AG09309 (cell line): Measurements from ENCODE around the gene RIN1.
"Not testable (repeated sequence)": the region's sequence is repeated elsewhere in the genome, so short reads cannot be mapped to it uniquely, and the experiment has no call there.

Experiments
- DNase-seq: peaks from one replicate; pipeline ENCODE4 v3.0.0-alpha.2; 2010; ENCODE audit warnings: low read depth
- H3K4me3 ChIP-seq: 2 replicates; pipeline ENCODE4 v1.5.1; 2011; ENCODE audit warnings: mild to moderate bottlenecking, low read depth, low read length, moderate library complexity; ENCODE audit not compliant: control insufficient read depth
- TF ChIP-seq, protein P1 (sequence below): IDR thresholded peaks from 2 replicates; pipeline ENCODE4 v1.5.1; 2011; ENCODE audit warnings: mild to moderate bottlenecking, low read depth, low read length, inconsistent platforms; ENCODE audit not compliant: insufficient read depth, control insufficient read depth; ENCODE audit errors: missing control alignments

Gene RIN1

DNA sequence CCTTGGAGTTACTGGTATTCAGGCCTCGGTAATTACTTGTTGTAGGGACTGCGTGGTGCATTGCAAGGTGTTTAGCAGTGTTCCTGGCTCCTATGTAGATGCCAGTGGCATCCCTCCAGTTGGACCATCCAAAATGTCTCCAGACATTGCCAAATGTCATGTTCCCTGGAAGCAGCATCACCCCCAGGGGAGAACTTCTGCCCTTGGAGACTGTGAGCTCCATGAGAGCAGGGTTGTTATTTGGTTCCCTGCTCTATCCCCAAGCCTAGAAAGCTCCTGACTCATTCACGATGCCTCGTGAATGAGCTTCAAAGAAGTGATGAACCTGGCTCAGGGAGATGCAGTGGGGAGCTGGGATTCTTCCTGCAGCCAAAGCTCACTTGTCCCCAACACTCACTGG lies 14.6 kb downstream of the RIN1 start:
- TF ChIP-seq, protein P1, sequence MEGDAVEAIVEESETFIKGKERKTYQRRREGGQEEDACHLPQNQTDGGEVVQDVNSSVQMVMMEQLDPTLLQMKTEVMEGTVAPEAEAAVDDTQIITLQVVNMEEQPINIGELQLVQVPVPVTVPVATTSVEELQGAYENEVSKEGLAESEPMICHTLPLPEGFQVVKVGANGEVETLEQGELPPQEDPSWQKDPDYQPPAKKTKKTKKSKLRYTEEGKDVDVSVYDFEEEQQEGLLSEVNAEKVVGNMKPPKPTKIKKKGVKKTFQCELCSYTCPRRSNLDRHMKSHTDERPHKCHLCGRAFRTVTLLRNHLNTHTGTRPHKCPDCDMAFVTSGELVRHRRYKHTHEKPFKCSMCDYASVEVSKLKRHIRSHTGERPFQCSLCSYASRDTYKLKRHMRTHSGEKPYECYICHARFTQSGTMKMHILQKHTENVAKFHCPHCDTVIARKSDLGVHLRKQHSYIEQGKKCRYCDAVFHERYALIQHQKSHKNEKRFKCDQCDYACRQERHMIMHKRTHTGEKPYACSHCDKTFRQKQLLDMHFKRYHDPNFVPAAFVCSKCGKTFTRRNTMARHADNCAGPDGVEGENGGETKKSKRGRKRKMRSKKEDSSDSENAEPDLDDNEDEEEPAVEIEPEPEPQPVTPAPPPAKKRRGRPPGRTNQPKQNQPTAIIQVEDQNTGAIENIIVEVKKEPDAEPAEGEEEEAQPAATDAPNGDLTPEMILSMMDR: no peak
- no peak for DNase-seq
- no peak overlapping the region for H3K4me3 ChIP-seq

DNA sequence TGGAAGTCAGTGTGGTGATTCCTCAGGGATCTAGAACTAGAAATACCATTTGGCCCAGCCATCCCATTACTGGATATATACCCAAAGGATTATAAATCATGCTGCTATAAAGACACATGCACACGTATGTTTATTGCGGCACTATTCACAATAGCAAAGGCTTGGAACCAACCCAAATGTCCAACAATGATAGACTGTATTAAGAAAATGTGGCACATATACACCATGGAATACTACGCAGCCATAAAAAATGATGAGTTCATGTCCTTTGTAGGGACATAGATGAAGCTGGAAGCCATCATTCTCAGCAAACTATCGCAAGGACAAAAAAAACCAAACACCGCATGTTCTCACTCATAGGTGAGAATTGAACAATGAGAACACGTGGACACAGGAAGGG lies 15.5 kb downstream of the RIN1 start:
- H3K4me3 ChIP-seq, DNase-seq: not testable (repeated sequence)

DNA sequence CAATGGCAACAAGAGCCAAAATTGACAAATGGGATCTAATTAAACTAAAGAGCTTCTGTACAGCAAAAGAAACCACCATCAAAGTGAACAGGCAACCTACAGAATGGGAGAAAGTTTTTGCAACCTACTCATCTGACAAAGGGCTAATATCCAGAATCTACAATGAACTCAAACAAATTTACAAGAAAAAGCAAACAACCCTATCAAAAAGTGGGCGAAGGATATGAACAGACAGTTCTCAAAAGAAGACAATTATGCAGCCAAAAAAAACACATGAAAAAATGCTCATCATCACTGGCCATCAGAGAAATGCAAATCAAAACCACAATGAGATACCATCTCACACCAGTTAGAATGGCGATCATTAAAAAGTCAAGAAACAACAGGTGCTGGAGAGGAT lies 15.9 kb downstream of the RIN1 start:
- H3K4me3 ChIP-seq, DNase-seq: not testable (repeated sequence)

DNA sequence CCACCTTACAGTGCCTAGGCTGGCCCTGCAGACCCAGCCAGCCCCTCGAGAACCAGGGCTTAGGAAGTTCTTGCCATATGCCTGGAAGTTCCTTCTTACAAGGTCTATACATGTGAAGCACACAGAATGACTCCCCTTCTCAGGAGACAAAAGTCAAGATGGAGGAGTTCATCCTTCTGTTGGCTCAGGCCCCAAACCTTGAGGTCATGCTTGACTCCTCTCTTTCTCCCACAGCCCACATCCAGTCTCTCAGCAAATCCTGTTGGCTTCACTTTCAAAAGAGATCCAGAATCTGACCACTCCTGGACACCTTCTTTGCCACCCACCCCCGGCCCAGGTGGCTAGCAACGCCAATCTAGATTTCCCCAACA lies 17.6 kb downstream of the RIN1 start:
- TF ChIP-seq, protein P1: no peak
- H3K4me3 ChIP-seq: no peak overlapping the region
- DNase-seq: no peak

DNA sequence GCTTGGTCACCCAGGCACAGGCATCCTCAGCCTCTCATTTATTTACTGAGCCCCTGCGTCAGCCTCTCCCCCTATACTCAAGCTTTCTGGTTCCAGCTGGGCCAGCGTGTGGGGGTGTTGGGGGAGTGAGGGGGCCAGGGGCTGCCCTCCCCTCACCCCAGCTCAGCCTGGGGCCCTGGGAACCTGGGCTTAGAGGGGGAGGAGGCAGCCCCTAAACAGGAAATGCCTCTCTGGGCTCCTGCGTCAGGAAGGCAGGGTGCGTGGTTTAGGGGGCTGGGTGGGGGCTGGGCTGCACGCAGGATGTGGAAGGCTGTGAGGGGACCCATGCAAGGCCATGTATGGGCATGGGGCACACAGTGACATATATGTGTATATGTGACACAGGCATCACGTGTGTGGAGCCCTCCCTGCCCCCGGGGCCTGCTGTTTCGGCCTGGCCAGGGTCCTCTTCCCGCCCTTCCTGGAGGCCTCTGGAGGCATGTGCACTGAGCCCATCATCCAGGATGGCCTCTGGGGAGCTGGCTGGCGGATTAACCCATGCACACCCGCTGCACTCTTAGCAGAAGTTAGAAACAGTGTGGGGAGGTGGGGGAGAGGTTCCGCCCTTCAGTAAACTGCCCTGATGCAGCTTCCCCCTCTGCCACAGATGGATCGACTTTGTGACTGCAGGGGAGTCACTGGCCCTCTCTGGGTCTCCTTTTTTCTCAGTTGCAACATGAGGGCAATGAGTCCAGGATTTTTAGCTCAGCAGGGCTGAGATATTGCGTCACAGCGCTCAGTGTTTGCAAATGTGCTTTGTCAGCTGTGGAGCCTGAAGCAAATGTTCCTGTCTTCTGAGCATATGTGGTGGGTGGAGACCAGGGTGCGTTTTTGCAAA lies 18.3 kb downstream of the RIN1 start:
- no peak overlapping the region; the same call in 1 of the 2 replicates for H3K4me3 ChIP-seq
- TF ChIP-seq, protein P1: no peak
- peak; percentile 66 for DNase-seq

DNA sequence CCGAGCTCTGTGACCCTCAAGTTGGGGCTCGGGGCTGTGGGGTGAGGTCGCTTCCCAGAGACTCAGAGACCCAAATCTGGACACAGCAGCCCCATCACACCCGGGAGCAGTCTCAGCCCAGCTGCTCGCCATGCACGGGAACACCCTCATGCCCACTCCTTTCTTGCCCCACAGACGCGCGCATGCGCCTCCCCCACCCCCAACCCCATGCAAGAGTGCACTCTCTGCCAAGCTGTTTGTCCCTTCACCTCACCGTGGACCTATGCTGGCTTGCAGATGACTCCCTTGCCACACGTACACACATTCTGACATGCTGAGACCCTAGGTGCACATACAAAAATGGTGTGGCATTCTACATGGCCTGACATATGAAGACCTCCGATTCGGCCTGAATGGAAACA lies 18.9 kb downstream of the RIN1 start:
- H3K4me3 ChIP-seq: peak overlapping the region; percentile 30
- TF ChIP-seq, protein P1: no peak
- no peak for DNase-seq

DNA sequence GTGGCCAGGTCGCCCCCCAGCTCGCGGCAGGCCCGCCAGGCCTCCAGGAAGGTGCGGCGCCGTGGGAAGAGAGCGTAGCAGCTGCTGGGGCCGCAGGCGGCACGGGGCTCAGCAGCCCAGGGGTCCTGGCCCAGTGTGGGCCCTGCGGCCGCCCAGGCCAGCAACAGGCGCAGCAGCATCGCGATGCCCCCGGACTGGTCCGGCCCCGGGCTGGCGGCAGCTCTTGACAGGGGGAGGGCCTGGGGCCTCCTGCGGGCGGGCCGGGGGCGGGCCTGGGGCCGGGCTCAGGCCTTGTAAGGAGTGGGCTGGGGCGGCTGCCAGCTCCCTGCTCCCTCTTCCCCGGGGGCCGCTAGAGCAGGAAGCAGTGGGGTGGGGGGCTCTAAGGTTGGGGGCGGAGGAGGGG lies 19.4 kb downstream of the RIN1 start, which contains the start of gene CD248:
CD248 (minus strand) TSS at position 196 of the 403 bp plus-strand sequence; CDS start at position 179, 17 bp downstream.
- no peak for DNase-seq
- H3K4me3 ChIP-seq: peak within 1 kb of the TSS; percentile 74
- TF ChIP-seq, protein P1: no peak
